ENCODE measurements around the gene RNF151. TPM values are rescaled to one million over a fixed set of nuclear protein-coding genes. Genes with fewer than 3 reads are reported as not detected.
A peak's percentile ranks its signal among the peaks of the same experiment; 100 is the strongest.

The RNF151 gene
- total and polyA plus RNA-seq, 2 of the 13 experiments (the other 11 are each of a cell fraction or from before 2014, with no cell fraction given): not detected

GRCh38 chr16:1971796-1972489 is 5.3 kb downstream of the RNF151 start, which contains the start of gene TBL3 (continued):
- TF ChIP-seq, protein P1, sequence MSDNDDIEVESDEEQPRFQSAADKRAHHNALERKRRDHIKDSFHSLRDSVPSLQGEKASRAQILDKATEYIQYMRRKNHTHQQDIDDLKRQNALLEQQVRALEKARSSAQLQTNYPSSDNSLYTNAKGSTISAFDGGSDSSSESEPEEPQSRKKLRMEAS (IDR thresholded peaks at IDR 0.05): peak; percentile 87
- TF ChIP-seq HIC2 (CRISPR knock-in tag; IDR thresholded peaks at IDR 0.05; ENCODE audit: low read depth) (peak; percentile 82; the same call in 1 of the 2 replicates), MED8 (CRISPR knock-in tag; IDR thresholded peaks at IDR 0.05; ENCODE audit: insufficient replicate concordance) (peak; percentile 92), PHF8 (CRISPR knock-in tag; IDR thresholded peaks at IDR 0.05) (peak; percentile 93), ZNF552 (CRISPR knock-in tag; IDR thresholded peaks at IDR 0.05; ENCODE audit: borderline replicate concordance) (peak; percentile 87), BRCA1 (CRISPR knock-in tag; IDR thresholded peaks at IDR 0.05) (0 out of 2 replicates have a peak, but pooled peaks have one; percentile 56), ZBTB40 (IDR thresholded peaks at IDR 0.05) (peak; percentile 70), ZBTB40 (CRISPR knock-in tag; IDR thresholded peaks at IDR 0.05) (peak; percentile 80), NFRKB (IDR thresholded peaks at IDR 0.05) (no peak), FOXM1 (CRISPR knock-in tag; IDR thresholded peaks at IDR 0.05) (peak; percentile 52; the same call in 1 of the 2 replicates), ZNF251 (CRISPR knock-in tag; IDR thresholded peaks at IDR 0.05) (no peak), BHLHE40 (IDR thresholded peaks at IDR 0.05; ENCODE audit: low read length) (peak; percentile 43; the same call in 1 of the 2 replicates), FOXA1 (IDR thresholded peaks at IDR 0.05) (no peak), FOXA1 (CRISPR knock-in tag; IDR thresholded peaks at IDR 0.05) (peak; percentile 64; the same call in 1 of the 2 replicates), ZNF33B (CRISPR knock-in tag; IDR thresholded peaks at IDR 0.05) (peak; percentile 96), TAF1 (CRISPR knock-in tag; IDR thresholded peaks at IDR 0.05) (peak; percentile 91)
- TF ChIP-seq, protein P2, sequence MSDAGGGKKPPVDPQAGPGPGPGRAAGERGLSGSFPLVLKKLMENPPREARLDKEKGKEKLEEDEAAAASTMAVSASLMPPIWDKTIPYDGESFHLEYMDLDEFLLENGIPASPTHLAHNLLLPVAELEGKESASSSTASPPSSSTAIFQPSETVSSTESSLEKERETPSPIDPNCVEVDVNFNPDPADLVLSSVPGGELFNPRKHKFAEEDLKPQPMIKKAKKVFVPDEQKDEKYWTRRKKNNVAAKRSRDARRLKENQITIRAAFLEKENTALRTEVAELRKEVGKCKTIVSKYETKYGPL (CRISPR knock-in tag; IDR thresholded peaks at IDR 0.05): no peak

Data from HepG2 (cell line).